HG02610 (cell line): ENCODE data around the gene USF1.
"Not testable (repeated sequence)": the region's sequence is repeated elsewhere in the genome, so short reads cannot be mapped to it uniquely, and the experiment has no call there.

Source experiments
- ATAC-seq: cut with Tn5 transposase; IDR thresholded peaks from one replicate; pipeline ENCODE4 v1.9.1; 2021; ENCODE audit warnings: mild to moderate bottlenecking, moderate library complexity; ENCODE audit not compliant: unreplicated experiment

Gene USF1

DNA sequence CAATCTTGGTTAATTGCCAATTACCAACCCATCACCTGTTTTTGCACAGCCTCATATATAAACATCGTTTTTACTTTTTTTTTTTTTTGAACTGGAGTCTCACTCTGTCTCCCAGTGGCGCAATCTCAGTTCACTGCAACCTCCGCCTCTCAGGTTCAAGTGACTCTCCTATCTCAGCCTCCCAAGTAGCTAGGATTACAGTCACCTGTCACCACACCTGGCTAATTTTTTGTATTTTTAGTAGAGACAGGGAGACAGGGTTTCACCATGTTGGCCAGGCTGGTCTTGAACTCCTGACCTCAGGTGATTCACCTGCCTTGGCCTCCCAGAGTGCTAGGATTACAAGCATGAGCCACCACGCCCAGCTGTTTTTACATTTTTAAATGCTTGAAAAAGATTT, 53.7 kb downstream of the USF1 start:
- not testable (repeated sequence) for ATAC-seq
